ENCODE results near the gene POC1A.

The POC1A gene

GRCh38 chr3:52097851-52098507 is 56.2 kb downstream of the POC1A start:
- DNase-seq = no peak

- DNase-seq = no peak
Measured at GRCh38 chr3:52095990-52096775, 58.0 kb downstream of the POC1A start.

GRCh38 chr3:52094571-52095485 is 59.4 kb downstream of the POC1A start:
- no peak for DNase-seq

- DNase-seq = peak; percentile 54
Measured at GRCh38 chr3:52093756-52094545, 60.3 kb downstream of the POC1A start.

GRCh38 chr3:52092891-52093290 is 61.3 kb downstream of the POC1A start:
- DNase-seq = no peak

GRCh38 chr3:52092271-52092660 is 62.0 kb downstream of the POC1A start:
- no peak for DNase-seq

GRCh38 chr3:52091586-52092270 is 62.5 kb downstream of the POC1A start:
- DNase-seq = no peak

- no peak for DNase-seq
Measured at GRCh38 chr3:52090933-52091468, 63.2 kb downstream of the POC1A start.

GRCh38 chr3:52090131-52090932 is 63.9 kb downstream of the POC1A start:
- DNase-seq = peak; percentile 42

GRCh38 chr3:52089691-52090090 is 64.5 kb downstream of the POC1A start:
- no peak for DNase-seq

- no peak for DNase-seq
Measured at GRCh38 chr3:52088445-52089367, 65.5 kb downstream of the POC1A start.

- no peak for DNase-seq
Measured at GRCh38 chr3:52087731-52088130, 66.5 kb downstream of the POC1A start.

GRCh38 chr3:52086976-52087663 is 67.1 kb downstream of the POC1A start:
- no peak for DNase-seq

- no peak for DNase-seq
Measured at GRCh38 chr3:52086461-52086860, 67.8 kb downstream of the POC1A start.

- no peak for DNase-seq
Measured at GRCh38 chr3:52085681-52086282, 68.4 kb downstream of the POC1A start.

GRCh38 chr3:52084954-52085680 is 69.1 kb downstream of the POC1A start:
- no peak for DNase-seq

- no peak for DNase-seq
Measured at GRCh38 chr3:52084216-52084945, 69.8 kb downstream of the POC1A start.
